DLD1 (cell line): ENCODE results near the gene SIM1.
"Not testable (repeated sequence)": the region's sequence is repeated elsewhere in the genome, so short reads cannot be mapped to it uniquely, and the experiment has no call there.

Source experiments
- in situ Hi-C: cut with HindIII; loops from 2 replicates; pipeline ENCODE4 v1.10.0; 2017; ENCODE audit warnings: low sequenced_read_pairs

The SIM1 gene

GRCh38 chr6:100371591-100371990, 93.1 kb downstream of the SIM1 start:
- in situ Hi-C loops = no loop called here

- in situ Hi-C loops = no loop called here
Measured at GRCh38 chr6:100370265-100370664, 94.5 kb downstream of the SIM1 start.

- in situ Hi-C loops = no loop called here
Measured at GRCh38 chr6:100366419-100366818, 98.3 kb downstream of the SIM1 start.

GRCh38 chr6:100363651-100364050, 101.1 kb downstream of the SIM1 start:
- in situ Hi-C loops = no loop called here

- in situ Hi-C loops = not testable (repeated sequence)
Measured at GRCh38 chr6:100354736-100355641, 109.7 kb downstream of the SIM1 start.

GRCh38 chr6:100353276-100354015, 111.3 kb downstream of the SIM1 start:
- in situ Hi-C loops = no loop called here

- in situ Hi-C loops = no loop called here
Measured at GRCh38 chr6:100350139-100350538, 114.6 kb downstream of the SIM1 start.

GRCh38 chr6:100349366-100349765, 115.4 kb downstream of the SIM1 start:
- in situ Hi-C loops = no loop called here

GRCh38 chr6:100347901-100348550, 116.7 kb downstream of the SIM1 start:
- in situ Hi-C loops = no loop called here

GRCh38 chr6:100346828-100347227, 117.9 kb downstream of the SIM1 start:
- in situ Hi-C loops = no loop called here

- in situ Hi-C loops = no loop called here
Measured at GRCh38 chr6:100346203-100346602, 118.5 kb downstream of the SIM1 start.

- in situ Hi-C loops = no loop called here
Measured at GRCh38 chr6:100344761-100345160, 120.0 kb downstream of the SIM1 start.

GRCh38 chr6:100344321-100344720, 120.4 kb downstream of the SIM1 start:
- in situ Hi-C loops = no loop called here

GRCh38 chr6:100343316-100344077, 121.2 kb downstream of the SIM1 start:
- in situ Hi-C loops = no loop called here

GRCh38 chr6:100342830-100343229, 121.9 kb downstream of the SIM1 start:
- in situ Hi-C loops = no loop called here

- in situ Hi-C loops = no loop called here
Measured at GRCh38 chr6:100339574-100340255, 125.0 kb downstream of the SIM1 start.

- in situ Hi-C loops = no loop called here
Measured at GRCh38 chr6:100338090-100338489, 126.6 kb downstream of the SIM1 start.

- in situ Hi-C loops = no loop called here
Measured at GRCh38 chr6:100336876-100337275, 127.8 kb downstream of the SIM1 start.

- in situ Hi-C loops = no loop called here
Measured at GRCh38 chr6:100335991-100336390, 128.7 kb downstream of the SIM1 start.
